ENCODE results near the gene TEX35.

Gene TEX35

GRCh38 chr1:178530037-178530402 is 17.1 kb downstream of the TEX35 start:
- DNase-seq (ENCODE audit: low read depth) = no peak
- no peak for TF ChIP-seq CTCF (IDR thresholded peaks at IDR 0.05; ENCODE audit: control insufficient read depth, insufficient read depth, low read depth, low read length, missing control alignments)

GRCh38 chr1:178530502-178530901 is 17.6 kb downstream of the TEX35 start:
- DNase-seq (ENCODE audit: low read depth) = no peak
- H3K4me3 ChIP-seq (ENCODE audit: control insufficient read depth, low read depth, low read length) = no peak overlapping the region
- no peak for TF ChIP-seq CTCF (IDR thresholded peaks at IDR 0.05; ENCODE audit: control insufficient read depth, insufficient read depth, low read depth, low read length, missing control alignments)

More at GRCh38 chr1:178530037-178530402, 17.1 kb downstream of the TEX35 start:
- no peak overlapping the region for H3K4me3 ChIP-seq (ENCODE audit: control insufficient read depth, low read depth, low read length)

- no peak overlapping the region for H3K4me3 ChIP-seq (ENCODE audit: control insufficient read depth, low read depth, low read length)
- TF ChIP-seq CTCF (IDR thresholded peaks at IDR 0.05; ENCODE audit: control insufficient read depth, insufficient read depth, low read depth, low read length, missing control alignments) = no peak
- no peak for DNase-seq (ENCODE audit: low read depth)
Measured at GRCh38 chr1:178531887-178532286, 19.0 kb downstream of the TEX35 start.

- no peak overlapping the region for H3K4me3 ChIP-seq (ENCODE audit: control insufficient read depth, low read depth, low read length)
- TF ChIP-seq CTCF (IDR thresholded peaks at IDR 0.05; ENCODE audit: control insufficient read depth, insufficient read depth, low read depth, low read length, missing control alignments) = peak; percentile 88
- DNase-seq (ENCODE audit: low read depth) = no peak
Measured at GRCh38 chr1:178532392-178532791, 19.5 kb downstream of the TEX35 start.

GRCh38 chr1:178533121-178533946 is 20.4 kb downstream of the TEX35 start:
- no peak for TF ChIP-seq CTCF (IDR thresholded peaks at IDR 0.05; ENCODE audit: control insufficient read depth, insufficient read depth, low read depth, low read length, missing control alignments)
- DNase-seq (ENCODE audit: low read depth) = no peak
- H3K4me3 ChIP-seq (ENCODE audit: control insufficient read depth, low read depth, low read length) = no peak overlapping the region

- TF ChIP-seq CTCF (IDR thresholded peaks at IDR 0.05; ENCODE audit: control insufficient read depth, insufficient read depth, low read depth, low read length, missing control alignments) = no peak
- no peak overlapping the region for H3K4me3 ChIP-seq (ENCODE audit: control insufficient read depth, low read depth, low read length)
- no peak for DNase-seq (ENCODE audit: low read depth)
Measured at GRCh38 chr1:178534137-178534868, 21.4 kb downstream of the TEX35 start.
